Skeletal muscle satellite cell (primary cell): ENCODE data around the gene WDR88.
"Not testable (repeated sequence)": the region's sequence is repeated elsewhere in the genome, so short reads cannot be mapped to it uniquely, and the experiment has no call there.

Experiments
- H3K27me3 ChIP-seq: 2 replicates; pipeline ENCODE4 v1.7.0; 2013; ENCODE audit warnings: low read length; ENCODE audit not compliant: control insufficient read depth, insufficient read depth
- H3K36me3 ChIP-seq: 2 replicates; pipeline ENCODE4 v1.7.0; 2013; ENCODE audit warnings: mild to moderate bottlenecking, control low read depth, low read length; ENCODE audit not compliant: insufficient read depth
- H3K4me1 ChIP-seq: 2 replicates; pipeline ENCODE4 v1.7.0; 2013; ENCODE audit warnings: low read length; ENCODE audit not compliant: control insufficient read depth, insufficient read depth
- H3K4me2 ChIP-seq: 2 replicates; pipeline ENCODE4 v1.7.0; 2013; ENCODE audit warnings: mild to moderate bottlenecking, low read length
- H3K4me3 ChIP-seq: 2 replicates; pipeline ENCODE4 v1.7.0; 2013; ENCODE audit warnings: low read length
- H3K9ac ChIP-seq: 2 replicates; pipeline ENCODE4 v1.7.0; 2013; ENCODE audit warnings: mild to moderate bottlenecking, low read depth, low read length, moderate library complexity
- H3K9me3 ChIP-seq: replicated peaks from 2 replicates; pipeline ENCODE4 v1.7.0; 2013; ENCODE audit warnings: mild to moderate bottlenecking, control low read depth, low read length

The WDR88 gene

GRCh38 chr19:33208904-33209849 lies 77.3 kb downstream of the WDR88 start:
- no peaks in the 10 kb centered on the region for H3K9me3 ChIP-seq
- no peak overlapping the region for H3K4me2 ChIP-seq
- no peak overlapping the region for H3K4me3 ChIP-seq
- no peak overlapping the region for H3K9ac ChIP-seq
- H3K36me3 ChIP-seq = no peaks in the 10 kb centered on the region
- peaks cover 5% of the 10 kb centered on the region for H3K27me3 ChIP-seq
- no peaks in the 10 kb centered on the region for H3K4me1 ChIP-seq

DNA sequence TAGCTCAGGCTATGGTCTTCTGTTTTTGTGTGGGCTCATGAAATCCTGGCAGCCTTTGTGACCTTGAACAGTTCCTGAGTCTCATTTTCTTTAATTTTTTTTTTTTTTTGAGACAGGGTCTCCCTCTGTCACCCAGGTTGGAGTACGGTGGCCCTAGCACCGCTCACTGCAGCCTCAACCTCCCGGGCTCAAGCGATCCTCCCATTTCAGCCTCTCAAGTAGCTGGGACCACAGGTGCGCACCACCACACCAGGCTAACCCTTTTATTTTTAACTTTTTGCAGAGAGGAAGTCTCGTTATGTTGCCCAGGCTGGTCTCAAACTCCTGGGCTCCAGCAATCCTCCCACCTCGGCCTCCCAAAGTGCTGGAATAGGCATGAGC lies 77.9 kb downstream of the WDR88 start:
- not testable (repeated sequence) for H3K9me3 ChIP-seq

DNA sequence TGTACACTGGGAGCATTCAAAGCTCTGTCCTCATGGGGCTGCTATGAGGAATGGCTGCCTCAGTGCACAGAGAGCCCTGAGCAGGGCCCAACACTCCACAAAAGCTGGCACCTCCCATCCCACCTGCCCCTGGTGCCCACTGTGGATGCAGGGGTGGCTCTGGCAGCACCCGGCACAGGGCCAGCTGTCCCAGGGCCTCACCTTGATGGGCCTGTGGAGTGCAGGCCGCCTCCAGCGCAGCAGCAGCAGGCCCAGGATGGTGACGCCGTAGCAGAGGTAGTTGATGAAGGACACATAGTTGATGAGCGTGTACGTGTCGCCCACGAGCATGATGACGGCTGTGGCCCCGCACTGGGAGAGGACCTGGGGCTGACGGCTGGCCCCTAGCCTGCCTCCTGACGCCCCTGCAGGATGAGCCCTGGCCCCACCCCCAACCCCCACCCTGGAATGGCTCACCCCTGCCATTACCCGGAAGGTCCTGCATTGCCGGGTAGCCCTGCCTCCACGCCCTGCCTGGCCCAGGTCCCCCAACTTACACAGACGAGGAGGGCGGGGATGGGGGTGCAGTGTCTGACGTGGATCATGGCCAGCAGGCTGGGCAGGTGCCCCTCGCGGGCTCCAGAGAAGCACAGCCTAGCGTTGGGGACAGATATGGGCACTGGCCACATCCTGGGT lies 78.5 kb downstream of the WDR88 start:
- no peak overlapping the region for H3K4me2 ChIP-seq
- H3K4me1 ChIP-seq = no peaks in the 10 kb centered on the region
- H3K9ac ChIP-seq = no peak overlapping the region
- H3K27me3 ChIP-seq = peaks cover 5% of the 10 kb centered on the region
- H3K36me3 ChIP-seq = no peaks in the 10 kb centered on the region
- no peak overlapping the region for H3K4me3 ChIP-seq
- no peaks in the 10 kb centered on the region for H3K9me3 ChIP-seq

More for the DNA sequence above, 77.9 kb downstream of the WDR88 start:
- not testable (repeated sequence) for H3K9ac ChIP-seq, H3K4me3 ChIP-seq, H3K36me3 ChIP-seq, H3K27me3 ChIP-seq, H3K4me1 ChIP-seq, H3K4me2 ChIP-seq

GRCh38 chr19:33211794-33212435 lies 80.0 kb downstream of the WDR88 start:
- Histone ChIP-seq H3K4me2 (no peak overlapping the region), H3K9ac (no peak overlapping the region)

DNA sequence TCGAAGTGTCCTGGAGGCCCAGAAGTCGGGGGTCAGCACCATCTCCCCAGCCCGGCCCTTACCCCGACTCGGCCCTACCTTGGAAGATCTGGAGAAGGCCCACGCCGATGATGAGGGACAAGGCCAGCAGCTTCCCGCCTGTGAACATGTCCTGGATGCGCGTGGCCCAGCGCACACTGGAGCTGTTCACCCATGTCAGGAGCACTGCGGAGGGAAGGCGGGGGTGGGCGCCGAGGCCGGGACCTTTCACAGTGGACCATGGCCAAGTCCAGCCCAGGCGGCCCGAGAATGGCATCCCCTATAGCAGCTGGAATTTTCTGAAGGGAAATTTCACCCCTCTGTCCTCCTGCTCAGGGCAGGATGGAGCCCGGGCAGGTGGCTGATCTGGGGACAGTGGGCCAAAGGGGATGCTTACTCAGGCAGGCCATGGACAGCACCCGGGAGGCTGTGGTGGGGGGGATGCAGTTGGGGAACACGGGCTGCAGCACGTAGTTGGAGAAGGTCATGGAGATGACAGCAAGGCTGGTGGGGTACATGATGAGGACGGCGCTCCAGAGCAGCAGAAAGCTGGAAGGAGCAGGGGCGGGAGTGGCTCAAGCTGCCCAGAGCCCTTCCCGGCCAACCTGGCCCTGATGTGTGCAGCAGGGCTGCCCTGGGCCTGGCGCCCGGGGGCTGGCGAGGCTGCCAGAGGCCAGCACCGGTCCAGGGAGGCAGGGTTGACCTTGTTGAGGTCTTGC lies 80.7 kb downstream of the WDR88 start:
- Histone ChIP-seq H3K36me3 (no peaks in the 10 kb centered on the region), H3K9ac (no peak overlapping the region), H3K4me2 (no peak overlapping the region), H3K4me1 (no peaks in the 10 kb centered on the region), H3K9me3 (no peaks in the 10 kb centered on the region), H3K27me3 (peaks cover 5% of the 10 kb centered on the region), H3K4me3 (no peak overlapping the region)

More at GRCh38 chr19:33211794-33212435, 80.0 kb downstream of the WDR88 start:
- Histone ChIP-seq H3K4me1 (no peaks in the 10 kb centered on the region), H3K9me3 (no peaks in the 10 kb centered on the region), H3K27me3 (peaks cover 5% of the 10 kb centered on the region), H3K4me3 (no peak overlapping the region), H3K36me3 (no peaks in the 10 kb centered on the region)

DNA sequence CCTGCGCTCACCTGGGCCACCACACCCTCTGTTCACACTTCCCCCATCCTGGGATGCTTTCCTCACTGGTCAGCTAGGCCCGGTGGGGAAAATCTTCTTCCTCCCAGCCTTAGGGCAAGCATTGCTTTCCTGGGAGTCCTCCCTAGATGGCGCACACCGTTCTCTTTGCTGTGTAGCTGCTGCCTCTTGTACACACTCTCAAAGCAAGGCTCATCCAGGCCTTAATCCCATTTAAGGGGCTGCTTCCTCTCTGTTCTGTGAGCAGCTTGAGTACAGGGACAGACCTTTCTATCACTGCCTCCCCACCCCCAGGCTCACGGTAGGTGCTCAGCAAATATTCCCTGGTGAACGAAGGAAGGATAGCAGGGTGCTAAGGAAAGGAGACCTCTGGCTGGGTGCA lies 82.7 kb downstream of the WDR88 start:
- Histone ChIP-seq H3K36me3 (no peaks in the 10 kb centered on the region), H3K4me3 (no peak overlapping the region), H3K4me1 (no peaks in the 10 kb centered on the region), H3K9ac (no peak overlapping the region), H3K4me2 (no peak overlapping the region), H3K9me3 (no peaks in the 10 kb centered on the region), H3K27me3 (peaks cover 7% of the 10 kb centered on the region)

GRCh38 chr19:33215438-33216197 lies 83.7 kb downstream of the WDR88 start:
- Histone ChIP-seq H3K36me3 (no peaks in the 10 kb centered on the region), H3K9me3 (no peaks in the 10 kb centered on the region), H3K4me1 (no peaks in the 10 kb centered on the region), H3K9ac (no peak overlapping the region), H3K27me3 (peaks cover 17% of the 10 kb centered on the region), H3K4me2 (no peak overlapping the region), H3K4me3 (no peak overlapping the region)

- Histone ChIP-seq H3K4me1 (no peaks in the 10 kb centered on the region), H3K9ac (no peak overlapping the region), H3K9me3 (no peaks in the 10 kb centered on the region), H3K4me2 (no peak overlapping the region), H3K4me3 (no peak overlapping the region), H3K27me3 (peaks cover 24% of the 10 kb centered on the region), H3K36me3 (no peaks in the 10 kb centered on the region)
These were observed 84.4 kb downstream of the WDR88 start for GRCh38 chr19:33216198-33216830.

DNA sequence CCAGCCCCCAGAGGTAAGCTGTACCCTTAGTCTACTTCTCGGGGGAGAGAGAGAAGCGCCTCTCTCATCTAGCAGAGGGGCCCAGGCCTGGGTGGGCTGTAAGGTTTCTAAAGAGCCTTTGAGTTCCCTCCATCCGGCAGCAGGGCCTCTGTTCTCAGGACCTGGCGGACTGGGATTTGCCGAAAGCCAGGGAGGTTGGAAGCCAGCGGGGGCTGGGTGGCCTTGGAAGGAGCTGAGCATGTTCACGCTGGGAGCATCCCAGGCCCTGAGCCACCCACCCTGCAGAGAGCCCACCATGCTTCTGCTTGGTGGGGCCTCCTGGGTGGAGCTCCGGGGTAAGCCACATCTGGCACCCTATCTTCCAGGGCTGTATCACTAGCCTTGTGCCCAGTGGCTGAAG lies 86.0 kb downstream of the WDR88 start:
- no peaks in the 10 kb centered on the region for H3K4me1 ChIP-seq
- H3K9ac ChIP-seq = no peak overlapping the region
- H3K36me3 ChIP-seq = no peaks in the 10 kb centered on the region
- no peak overlapping the region for H3K4me3 ChIP-seq
- no peaks in the 10 kb centered on the region for H3K9me3 ChIP-seq
- H3K27me3 ChIP-seq = peaks cover 37% of the 10 kb centered on the region
- no peak overlapping the region for H3K4me2 ChIP-seq

DNA sequence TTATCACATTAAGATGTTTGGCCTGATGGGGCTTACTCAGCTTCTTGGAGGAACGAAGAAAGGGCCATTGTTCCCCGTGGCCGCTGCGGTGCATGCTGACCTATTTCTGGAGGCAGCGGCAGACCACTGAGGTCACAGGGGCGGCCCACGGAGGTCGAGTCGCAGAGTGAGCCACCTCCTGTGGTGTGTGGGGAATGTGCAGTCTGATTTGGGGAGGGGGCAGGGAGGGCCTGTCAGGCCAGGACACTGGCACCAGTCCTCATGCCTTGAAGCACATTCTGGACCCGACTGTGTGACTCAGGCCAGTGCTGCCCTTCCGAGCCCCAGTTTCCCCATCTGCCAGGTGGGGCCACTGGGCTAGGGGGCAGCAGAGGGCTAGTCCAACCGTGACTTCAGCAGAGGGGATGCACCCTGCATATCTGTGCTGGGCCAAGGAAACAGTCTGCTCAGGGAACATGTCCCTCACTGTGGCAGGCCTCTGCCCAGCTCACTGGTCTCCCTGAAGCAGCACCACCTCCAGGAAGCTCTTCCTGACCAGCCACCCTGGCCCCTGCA lies 87.4 kb downstream of the WDR88 start:
- Histone ChIP-seq H3K9ac (no peak overlapping the region), H3K4me2 (no peak overlapping the region), H3K4me3 (no peak overlapping the region), H3K4me1 (no peaks in the 10 kb centered on the region), H3K9me3 (no peaks in the 10 kb centered on the region), H3K36me3 (no peaks in the 10 kb centered on the region), H3K27me3 (peaks cover 43% of the 10 kb centered on the region)
